Nephron (organoid): Measurements from ENCODE around the gene LRRC71.
A peak's percentile ranks its signal among the peaks of the same experiment; 100 is the strongest.

Experiments used
- H3K27ac Mint-ChIP-seq, 3 experiments: 2 replicates each; pipeline ENCODE4 v1.8.0; 2020; ENCODE audit warnings: mixed read lengths in 3 of 3, mild to moderate bottlenecking in 2 of 3, moderate library complexity in 1 of 3
- H3K27me3 Mint-ChIP-seq: 2 replicates; pipeline ENCODE4 v1.8.0; 2021; ENCODE audit warnings: low read depth, mild to moderate bottlenecking, moderate library complexity, mixed read lengths
- H3K36me3 Mint-ChIP-seq: 2 replicates; pipeline ENCODE4 v1.8.0; 2020; ENCODE audit warnings: low read depth, mixed read lengths
- H3K4me1 Mint-ChIP-seq: 2 replicates; pipeline ENCODE4 v1.8.0; 2020; ENCODE audit warnings: mixed read lengths
- H3K4me3 Mint-ChIP-seq, 3 experiments: 2 replicates each; pipeline ENCODE4 v1.8.0; 2020; ENCODE audit warnings: mild to moderate bottlenecking in 3 of 3, mixed read lengths in 3 of 3, moderate library complexity in 2 of 3
- H3K9me3 Mint-ChIP-seq: 2 replicates; pipeline ENCODE4 v1.8.0; 2020; ENCODE audit warnings: mixed read lengths
- CTCF ChIP-seq, 3 experiments: fragments of 200-600 bp; sonication (generic); IDR thresholded peaks; one replicate each; pipeline ENCODE4 v1.5.0; 2021; ENCODE audit warnings: antibody characterized with exemption in 3 of 3; ENCODE audit not compliant: unreplicated experiment in 3 of 3

Gene LRRC71

GRCh38 chr1:156914440-156914856, 6.0 kb upstream of the LRRC71 start:
- Mint-ChIP-seq H3K27me3 (peaks cover 17% of the 10 kb centered on the region), H3K4me1 (peaks cover 23% of the 10 kb centered on the region), H3K4me3 (peak overlapping the region in 1 of 3 experiments; percentile 65), H3K9me3 (peaks cover 5% of the 10 kb centered on the region), H3K36me3 (peaks cover 48% of the 10 kb centered on the region), H3K27ac (peak overlapping the region in 2 of 3 experiments; percentile 55 to 81)
- TF ChIP-seq CTCF (IDR thresholded peaks at IDR 0.05; ENCODE audit: unreplicated experiment in 3 of 3) = no peak

GRCh38 chr1:156921053-156921529, 659 bp downstream of the LRRC71 start:
- H3K4me1 Mint-ChIP-seq = peaks cover 17% of the 10 kb centered on the region
- peaks cover 84% of the 10 kb centered on the region for H3K27me3 Mint-ChIP-seq
- no peak for TF ChIP-seq CTCF (IDR thresholded peaks at IDR 0.05; ENCODE audit: unreplicated experiment in 3 of 3)
- H3K4me3 Mint-ChIP-seq = peak overlapping the region in 2 of 3 experiments; percentile 4 to 68
- peaks cover 24% of the 10 kb centered on the region for H3K36me3 Mint-ChIP-seq
- H3K9me3 Mint-ChIP-seq = peaks cover 5% of the 10 kb centered on the region
- no peak overlapping the region for H3K27ac Mint-ChIP-seq

GRCh38 chr1:156922986-156923669, 2.7 kb downstream of the LRRC71 start:
- H3K27me3 Mint-ChIP-seq = peaks cover 98% of the 10 kb centered on the region
- H3K4me1 Mint-ChIP-seq = peaks cover 19% of the 10 kb centered on the region
- peaks cover 10% of the 10 kb centered on the region for H3K36me3 Mint-ChIP-seq
- peak overlapping the region in 2 of 3 experiments; percentile 1 to 23 for H3K27ac Mint-ChIP-seq
- TF ChIP-seq CTCF (IDR thresholded peaks at IDR 0.05; ENCODE audit: unreplicated experiment in 3 of 3) = no peak
- H3K9me3 Mint-ChIP-seq = peaks cover 5% of the 10 kb centered on the region
- peak overlapping the region; percentile 73 to 75 (median 74) for H3K4me3 Mint-ChIP-seq

GRCh38 chr1:156923670-156924477, 3.4 kb downstream of the LRRC71 start:
- Mint-ChIP-seq H3K27me3 (peaks cover 100% of the 10 kb centered on the region), H3K27ac (peak overlapping the region in 2 of 3 experiments; percentile 1 to 23), H3K4me3 (peak overlapping the region; percentile 73 to 75 (median 74)), H3K4me1 (peaks cover 20% of the 10 kb centered on the region), H3K36me3 (peaks cover 3% of the 10 kb centered on the region), H3K9me3 (no peaks in the 10 kb centered on the region)
- no peak for TF ChIP-seq CTCF (IDR thresholded peaks at IDR 0.05; ENCODE audit: unreplicated experiment in 3 of 3)

- peaks cover 100% of the 10 kb centered on the region for H3K27me3 Mint-ChIP-seq
- H3K9me3 Mint-ChIP-seq = no peaks in the 10 kb centered on the region
- no peaks in the 10 kb centered on the region for H3K36me3 Mint-ChIP-seq
- H3K4me3 Mint-ChIP-seq = peak overlapping the region in 1 of 3 experiments; percentile 45
- H3K27ac Mint-ChIP-seq = no peak overlapping the region
- peaks cover 20% of the 10 kb centered on the region for H3K4me1 Mint-ChIP-seq
- TF ChIP-seq CTCF (IDR thresholded peaks at IDR 0.05; ENCODE audit: unreplicated experiment in 3 of 3) = no peak
Measured at GRCh38 chr1:156924478-156925153, 4.2 kb downstream of the LRRC71 start.
